GM15510 (cell line): Measurements from ENCODE around the gene RNF126.

ENCODE experiments used
- POLR2A ChIP-seq: IDR thresholded peaks from 3 replicates; pipeline ENCODE4 v1.6.1; 2011; ENCODE audit warnings: borderline replicate concordance; ENCODE audit not compliant: insufficient read length; ENCODE audit errors: extremely low read depth

Gene RNF126

GRCh38 chr19:676339-677105 lies 13.5 kb upstream of the RNF126 start, which contains the start of gene FSTL3:
Gene FSTL3 (plus strand): TSS chr19:676392. CDS start chr19:676424, 32 bp downstream.
- TF ChIP-seq POLR2A, result no peak

GRCh38 chr19:676007-676338 lies 13.0 kb upstream of the RNF126 start:
- no peak for TF ChIP-seq POLR2A

- no peak for TF ChIP-seq POLR2A
Measured at GRCh38 chr19:674282-675151, 11.5 kb upstream of the RNF126 start.

GRCh38 chr19:670609-671075 lies 7.6 kb upstream of the RNF126 start:
- TF ChIP-seq POLR2A, result no peak

GRCh38 chr19:664913-665443 lies 2.0 kb upstream of the RNF126 start:
- TF ChIP-seq POLR2A, result no peak

GRCh38 chr19:663682-664117 lies 686 bp upstream of the RNF126 start:
- no peak for TF ChIP-seq POLR2A

GRCh38 chr19:662207-662961 lies 630 bp downstream of the RNF126 start:
- peak; percentile 41 for TF ChIP-seq POLR2A

- TF ChIP-seq POLR2A, result peak; percentile 19
Measured at GRCh38 chr19:661427-662196, 1.4 kb downstream of the RNF126 start.

GRCh38 chr19:660793-661426 lies 2.1 kb downstream of the RNF126 start:
- TF ChIP-seq POLR2A, result no peak

GRCh38 chr19:658916-659839 lies 3.8 kb downstream of the RNF126 start:
- TF ChIP-seq POLR2A, result no peak

GRCh38 chr19:658059-658839 lies 4.8 kb downstream of the RNF126 start:
- TF ChIP-seq POLR2A, result no peak

- TF ChIP-seq POLR2A, result no peak
Measured at GRCh38 chr19:657611-658010, 5.4 kb downstream of the RNF126 start.
